Measurements from ENCODE around the gene CACNG4.

DNA sequence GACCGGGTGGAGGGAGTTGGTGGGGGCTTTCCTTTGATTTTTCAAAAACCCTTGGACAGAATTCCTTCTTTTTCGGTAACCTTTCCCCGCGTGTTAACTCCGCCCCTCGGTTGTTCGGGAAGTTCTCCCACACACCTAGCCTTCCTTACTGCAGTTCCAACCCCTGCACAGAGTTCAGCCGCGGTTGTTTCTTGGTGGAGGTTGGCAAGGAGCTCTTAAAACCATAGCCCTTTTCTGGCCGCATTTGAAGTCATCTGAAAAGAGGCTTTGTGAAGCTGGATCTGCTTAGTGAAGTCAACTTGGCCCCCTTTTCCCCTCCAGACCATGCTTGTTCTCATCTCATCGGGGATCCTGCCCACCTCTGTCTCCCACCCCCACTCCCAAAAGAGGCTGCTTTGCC lies 1.8 kb downstream of the CACNG4 start:
- no peak for TF ChIP-seq CTCF (IDR thresholded peaks at IDR 0.05)
- no peak for TF ChIP-seq TCF7L2 (IDR thresholded peaks at IDR 0.05; ENCODE audit: low read depth, low read length)
- no peak; a peak in 1 of 4 replicates for TF ChIP-seq REST (IDR thresholded peaks at IDR 0.05; ENCODE audit: insufficient read depth in 1 of 2, low read depth in 2 of 2, low read length in 1 of 2)
- no peak for TF ChIP-seq POLR2AphosphoS5 (IDR thresholded peaks at IDR 0.05; ENCODE audit: low read depth, low read length)

Data from Panc1 (cell line).